Testis (tissue), 3 donors: ENCODE measurements around the gene ZFYVE21. TPM values are rescaled to one million over a fixed set of nuclear protein-coding genes. Genes with fewer than 3 reads are reported as not detected.

Experiments
- DNase-seq: peaks from one replicate; pipeline ENCODE4 v3.0.0-alpha.2; 2019
- H3K27ac ChIP-seq, 2 donors: fragments of 200-600 bp; sonication (generic); one replicate each; pipeline ENCODE4 v1.5.1; 2019
- H3K27me3 ChIP-seq: fragments of 200-600 bp; sonication (generic); one replicate; pipeline ENCODE4 v1.5.1; 2019
- H3K36me3 ChIP-seq: fragments of 200-600 bp; sonication (generic); one replicate; pipeline ENCODE4 v1.5.1; 2017; ENCODE audit warnings: low read depth; ENCODE audit errors: missing control alignments
- H3K4me1 ChIP-seq: fragments of 200-600 bp; sonication (generic); one replicate; pipeline ENCODE4 v1.5.1; 2019
- H3K4me3 ChIP-seq, 2 donors: fragments of 200-600 bp; sonication (generic); one replicate each; pipeline ENCODE4 v1.5.1; 2017 to 2019
- H3K9me3 ChIP-seq: fragments of 200-600 bp; sonication (generic); one replicate; pipeline ENCODE4 v1.5.1; 2017
- CTCF ChIP-seq, 3 experiments: fragments of 450-650 bp in 2 of 3; fragments of 200-600 bp in 1 of 3; sonication (generic) in 1 of 3; IDR thresholded peaks; one replicate each; pipeline ENCODE4 v1.5.1; 2016 to 2019; ENCODE audit warnings: antibody characterized with exemption in 3 of 3, mild to moderate bottlenecking in 2 of 3, moderate library complexity in 1 of 3
- POLR2A ChIP-seq: fragments of 450-650 bp; IDR thresholded peaks from one replicate; pipeline ENCODE4 v1.6.1; 2017; ENCODE audit warnings: antibody characterized with exemption, mild to moderate bottlenecking, moderate library complexity
- whole genome bisulfite sequencing, 2 donors: methylation state at CpG; one replicate each; pipeline ENCODE4 v1.1.5; 2018; 5-methylcytosine and 5-hydroxymethylcytosine counted together
- intact Hi-C: fragments of 100-400 bp; cut with DNase I; formaldehyde crosslinking; loops from one replicate; pipeline ENCODE4 v1.15.1; 2023; ENCODE audit warnings: low total_unique reads
- polyA plus RNA-seq: library from polyadenylated mRNA; stranded (reverse); fragments of 350-450 nt; fragmentation: Illumina TruSeq; extraction: RNeasy Lipid Tissue Mini Kit (QIAGEN cat#74804); gene quantifications from one replicate; pipeline ENCODE4 v1.2.3, GENCODE V29; 2014; ENCODE audit warnings: low read depth, low replicate concordance; ENCODE audit not compliant: insufficient read depth
- total RNA-seq, 2 donors: library from RNA; depleted of rRNA; stranded (reverse); fragments of >200 nt; gene quantifications; one replicate each; pipeline ENCODE4 v1.2.3, GENCODE V29; 2016

Gene ZFYVE21
- total and polyA plus RNA-seq, 3 donors from 2014 or later, result 86.4 to 251 (median 194) TPM

DNA sequence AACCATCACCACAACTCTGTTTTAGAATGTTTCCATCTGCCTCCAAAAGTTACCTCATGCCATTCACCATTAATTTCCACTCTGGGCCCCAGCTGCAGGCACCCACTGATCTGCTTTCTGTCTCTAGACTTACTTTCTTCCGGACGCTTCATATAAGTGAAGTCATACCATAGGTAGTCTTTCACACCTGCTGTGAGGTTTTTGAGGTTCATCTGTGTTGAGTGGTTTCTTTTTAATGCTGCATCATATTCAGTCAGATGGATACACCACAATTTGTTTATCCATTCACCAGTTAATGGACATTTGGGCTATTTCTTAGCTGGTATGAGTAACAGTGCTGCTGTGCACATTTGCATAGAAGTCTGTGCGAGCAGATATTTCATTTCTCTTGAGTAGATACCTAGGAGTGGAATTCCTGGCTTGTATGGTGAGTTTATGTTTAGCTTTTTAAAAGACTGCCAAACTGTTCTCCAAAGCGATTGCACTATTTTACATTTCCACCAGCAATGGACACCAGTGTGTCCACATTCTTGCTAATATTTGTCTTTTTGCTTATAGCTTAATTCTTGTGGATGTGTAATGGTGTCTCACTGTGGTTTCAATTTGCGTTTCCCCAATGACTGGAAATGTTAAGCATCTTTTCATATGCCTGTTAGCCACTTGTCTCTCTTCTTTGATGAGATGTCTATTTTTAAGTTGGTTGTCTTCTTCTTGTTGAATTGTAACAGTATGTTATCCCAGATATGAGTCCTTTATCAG is 48.3 kb downstream of the ZFYVE21 start:
- intact Hi-C loops, result no loop called here
- WGBS, 2 donors, result 94 to 95% methylated on average over 5 of the region's 5 CpGs

GRCh38 chr14:103765526-103765925 is 49.9 kb downstream of the ZFYVE21 start:
- no peak overlapping the region for H3K4me3 ChIP-seq
- H3K36me3 ChIP-seq, result no peaks in the 10 kb centered on the region
- WGBS, 2 donors, result 89 to 94% methylated on average over 3 of the region's 3 CpGs
- no peaks in the 10 kb centered on the region for H3K9me3 ChIP-seq
- H3K27ac ChIP-seq, result no peak overlapping the region
- DNase-seq, result no peak
- intact Hi-C loops, result no loop called here
- no peaks in the 10 kb centered on the region for H3K4me1 ChIP-seq
- H3K27me3 ChIP-seq, result no peaks in the 10 kb centered on the region
- no peak for TF ChIP-seq CTCF (IDR thresholded peaks at IDR 0.05)
- TF ChIP-seq POLR2A, result no peak

More for the DNA sequence above, 48.3 kb downstream of the ZFYVE21 start:
- no peak overlapping the region for H3K4me3 ChIP-seq
- no peaks in the 10 kb centered on the region for H3K4me1 ChIP-seq
- H3K9me3 ChIP-seq, result no peaks in the 10 kb centered on the region
- DNase-seq, result no peak
- H3K27ac ChIP-seq, result no peak overlapping the region
- TF ChIP-seq POLR2A (no peak), CTCF (IDR thresholded peaks at IDR 0.05) (no peak)
- H3K36me3 ChIP-seq, result no peaks in the 10 kb centered on the region
- no peaks in the 10 kb centered on the region for H3K27me3 ChIP-seq

DNA sequence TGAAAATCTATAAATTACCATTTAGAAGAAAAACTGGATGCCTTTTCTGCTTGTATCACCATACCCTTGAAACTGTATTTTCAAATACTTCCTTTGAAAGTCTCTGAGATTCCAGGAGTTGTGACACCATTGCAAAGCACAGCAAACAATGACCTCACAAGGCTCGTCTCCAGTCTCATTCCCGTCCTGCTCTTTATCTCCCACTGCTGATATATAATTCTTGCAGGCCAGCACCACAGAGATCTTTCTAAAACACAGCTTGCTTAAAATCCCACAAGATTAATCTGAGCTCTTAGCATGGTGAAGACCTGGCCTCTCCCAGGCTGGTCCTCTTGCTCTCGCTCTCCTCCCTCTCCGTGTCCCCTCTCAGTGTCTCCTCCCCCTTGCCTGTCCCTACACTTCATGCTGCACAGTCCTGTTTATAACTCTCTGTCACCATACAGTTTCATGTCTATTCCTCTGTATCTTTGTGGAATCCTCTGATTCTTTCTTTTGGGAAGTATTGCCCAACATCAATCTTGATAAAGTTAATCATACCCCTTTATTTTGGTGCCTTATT is 51.8 kb downstream of the ZFYVE21 start:
- no peak overlapping the region for H3K27ac ChIP-seq
- 73% methylated on average over 4 of the region's 4 CpGs for WGBS, 2 donors

DNA sequence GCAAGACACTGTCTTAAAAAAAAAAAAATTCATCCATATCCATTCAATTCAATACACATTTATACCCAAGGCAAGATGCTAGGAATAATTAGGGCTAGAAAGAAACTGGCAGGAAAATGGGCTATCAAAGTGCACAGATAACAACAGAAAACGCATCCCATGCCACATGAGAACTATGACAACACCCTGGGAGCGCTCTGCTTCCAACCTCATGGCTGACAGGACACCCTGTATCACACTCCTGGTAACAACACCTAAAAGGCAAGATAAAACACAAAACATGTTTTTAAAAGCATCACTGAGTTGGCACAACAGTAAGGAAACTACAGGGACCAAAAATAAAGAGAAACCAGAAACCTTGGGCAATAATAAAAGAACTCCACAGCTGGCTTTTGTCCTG is 54.9 kb downstream of the ZFYVE21 start:
- 84 to 89% methylated on average over 2 of the region's 2 CpGs for WGBS, 2 donors
- no peak for DNase-seq
- TF ChIP-seq CTCF (IDR thresholded peaks at IDR 0.05), result no peak
- no peak for TF ChIP-seq POLR2A

More for the DNA sequence above, 51.8 kb downstream of the ZFYVE21 start:
- no peak for DNase-seq
- Histone ChIP-seq H3K4me1 (no peaks in the 10 kb centered on the region), H3K27me3 (no peaks in the 10 kb centered on the region), H3K9me3 (no peaks in the 10 kb centered on the region), H3K36me3 (no peaks in the 10 kb centered on the region), H3K4me3 (no peak overlapping the region)
- intact Hi-C loops, result no loop called here
- TF ChIP-seq CTCF (IDR thresholded peaks at IDR 0.05), result no peak
- no peak for TF ChIP-seq POLR2A

More for the DNA sequence above, 54.9 kb downstream of the ZFYVE21 start:
- H3K36me3 ChIP-seq, result no peaks in the 10 kb centered on the region
- H3K27ac ChIP-seq, result no peak overlapping the region
- peaks cover 3% of the 10 kb centered on the region for H3K4me1 ChIP-seq
- H3K27me3 ChIP-seq, result no peaks in the 10 kb centered on the region
- intact Hi-C loops, result no loop called here
- H3K4me3 ChIP-seq, result no peak overlapping the region
- no peaks in the 10 kb centered on the region for H3K9me3 ChIP-seq
